ENCODE measurements around the gene RNF220.

Gene RNF220

DNA sequence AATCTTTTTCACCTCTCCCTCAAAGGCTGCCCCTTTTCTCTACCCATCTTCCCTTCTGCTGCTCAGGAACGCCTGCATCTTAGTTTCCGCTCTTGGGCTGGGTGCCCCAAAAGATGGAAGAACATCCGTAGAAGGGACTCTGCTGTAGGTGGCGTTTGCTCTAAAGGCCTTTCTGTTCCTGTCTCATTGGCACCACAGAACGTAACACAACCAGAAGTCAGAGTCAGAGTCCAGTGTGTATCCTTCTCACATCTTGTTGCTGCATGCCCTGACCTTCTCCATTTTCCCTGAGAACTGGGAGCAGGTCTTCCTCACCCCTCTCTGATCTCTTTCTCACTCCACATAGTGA, 103.3 kb downstream of the RNF220 start:
- no peak for TF ChIP-seq ZFX (IDR thresholded peaks at IDR 0.05)
- TF ChIP-seq, protein P1, sequence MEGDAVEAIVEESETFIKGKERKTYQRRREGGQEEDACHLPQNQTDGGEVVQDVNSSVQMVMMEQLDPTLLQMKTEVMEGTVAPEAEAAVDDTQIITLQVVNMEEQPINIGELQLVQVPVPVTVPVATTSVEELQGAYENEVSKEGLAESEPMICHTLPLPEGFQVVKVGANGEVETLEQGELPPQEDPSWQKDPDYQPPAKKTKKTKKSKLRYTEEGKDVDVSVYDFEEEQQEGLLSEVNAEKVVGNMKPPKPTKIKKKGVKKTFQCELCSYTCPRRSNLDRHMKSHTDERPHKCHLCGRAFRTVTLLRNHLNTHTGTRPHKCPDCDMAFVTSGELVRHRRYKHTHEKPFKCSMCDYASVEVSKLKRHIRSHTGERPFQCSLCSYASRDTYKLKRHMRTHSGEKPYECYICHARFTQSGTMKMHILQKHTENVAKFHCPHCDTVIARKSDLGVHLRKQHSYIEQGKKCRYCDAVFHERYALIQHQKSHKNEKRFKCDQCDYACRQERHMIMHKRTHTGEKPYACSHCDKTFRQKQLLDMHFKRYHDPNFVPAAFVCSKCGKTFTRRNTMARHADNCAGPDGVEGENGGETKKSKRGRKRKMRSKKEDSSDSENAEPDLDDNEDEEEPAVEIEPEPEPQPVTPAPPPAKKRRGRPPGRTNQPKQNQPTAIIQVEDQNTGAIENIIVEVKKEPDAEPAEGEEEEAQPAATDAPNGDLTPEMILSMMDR (conservative IDR thresholded peaks at IDR 0.05): no peak
- no peak overlapping the region for H3K27ac ChIP-seq

DNA sequence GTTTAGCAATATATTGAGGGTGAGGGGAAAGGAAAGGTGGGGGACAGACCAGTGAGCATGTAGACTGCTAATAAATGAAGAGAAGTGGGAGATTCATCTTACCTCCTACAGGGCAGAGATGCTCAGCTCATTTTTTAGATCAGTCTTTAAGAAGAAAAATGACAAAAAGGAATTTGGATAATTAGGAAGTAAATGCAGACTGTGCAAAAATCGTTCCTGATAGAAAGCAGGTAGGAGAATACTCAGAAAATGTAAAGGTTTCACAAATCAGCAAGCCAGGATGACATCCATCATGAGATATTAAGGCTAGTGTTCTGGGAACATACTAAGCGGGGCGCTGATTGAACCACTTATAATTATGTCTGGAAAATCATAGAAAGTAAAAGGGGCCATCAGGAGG, 106.3 kb downstream of the RNF220 start:
- TF ChIP-seq, protein P1 (conservative IDR thresholded peaks at IDR 0.05): no peak
- TF ChIP-seq ZFX (IDR thresholded peaks at IDR 0.05): no peak
- no peak overlapping the region for H3K27ac ChIP-seq

DNA sequence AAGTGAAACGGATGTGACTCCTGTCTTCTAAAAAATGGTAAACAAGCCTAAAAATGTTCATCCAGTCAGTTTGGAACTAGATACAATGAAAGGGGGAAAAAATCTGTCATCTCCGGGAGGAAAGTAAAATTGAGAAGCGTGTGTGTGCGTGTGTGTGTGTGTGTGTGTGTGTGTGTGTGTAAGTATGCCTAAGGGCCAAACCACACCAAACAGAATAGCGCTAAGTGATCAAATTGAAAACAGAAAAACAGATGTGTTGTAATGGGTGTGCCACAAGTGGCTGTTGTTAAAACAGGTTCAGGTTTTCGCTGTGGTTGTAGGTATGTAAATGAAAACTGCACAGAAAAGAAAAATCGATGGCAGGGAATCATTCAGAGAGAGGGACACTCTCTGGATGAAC, 106.7 kb downstream of the RNF220 start:
- TF ChIP-seq, protein P1 (conservative IDR thresholded peaks at IDR 0.05): no peak
- no peak for TF ChIP-seq ZFX (IDR thresholded peaks at IDR 0.05)
- no peak overlapping the region for H3K27ac ChIP-seq

DNA sequence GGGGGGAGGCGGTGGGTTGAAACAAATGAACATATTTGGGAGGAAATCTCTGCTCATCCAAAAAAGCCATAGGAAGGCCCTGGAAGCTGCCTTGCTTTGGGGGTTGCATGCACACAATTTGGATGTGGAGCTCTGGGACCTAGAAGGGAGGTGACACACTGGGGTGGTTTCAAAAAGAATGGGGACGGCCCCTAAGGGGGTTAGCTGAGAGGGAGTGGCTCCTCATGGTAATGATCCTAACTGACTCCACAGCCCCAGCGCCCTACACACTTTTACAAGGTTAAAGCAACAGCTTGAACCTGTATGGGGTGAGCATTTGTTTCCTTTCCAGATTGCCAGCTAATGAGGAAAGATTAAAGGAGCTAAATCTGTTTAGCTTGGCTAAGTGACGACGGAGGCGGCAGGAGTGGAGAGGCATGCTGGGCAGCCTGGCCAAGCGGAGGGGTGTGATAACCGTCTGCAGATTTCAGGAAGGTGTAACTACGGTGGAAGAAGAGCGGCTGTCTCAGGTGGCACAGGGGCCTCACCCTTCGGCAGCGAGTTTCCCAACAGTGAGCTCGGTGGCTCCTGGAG, 107.3 kb downstream of the RNF220 start:
- TF ChIP-seq, protein P1 (conservative IDR thresholded peaks at IDR 0.05): no peak
- no peak for TF ChIP-seq ZFX (IDR thresholded peaks at IDR 0.05)
- H3K27ac ChIP-seq: no peak overlapping the region

DNA sequence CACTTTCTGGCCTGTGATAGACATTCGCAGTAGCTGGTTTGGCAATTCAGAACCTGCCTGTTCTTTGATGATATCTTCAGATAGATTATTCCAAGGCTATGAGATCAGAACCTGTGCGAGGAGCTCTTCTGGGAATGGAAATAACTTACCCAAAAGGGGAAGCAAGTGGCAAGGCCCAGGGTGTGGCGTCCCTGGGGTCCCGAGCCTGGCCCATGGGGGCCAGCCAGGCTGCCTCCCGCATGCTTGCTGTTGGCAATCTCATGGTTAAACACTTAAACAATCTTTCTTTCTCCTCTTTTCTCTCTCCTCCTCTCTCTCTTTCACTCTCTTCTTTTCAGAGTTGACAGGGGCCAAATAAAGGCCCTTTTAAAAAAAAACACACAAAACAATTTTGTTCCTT, 108.1 kb downstream of the RNF220 start:
- no peak overlapping the region for H3K27ac ChIP-seq
- TF ChIP-seq ZFX (IDR thresholded peaks at IDR 0.05): no peak
- TF ChIP-seq, protein P1 (conservative IDR thresholded peaks at IDR 0.05): no peak

DNA sequence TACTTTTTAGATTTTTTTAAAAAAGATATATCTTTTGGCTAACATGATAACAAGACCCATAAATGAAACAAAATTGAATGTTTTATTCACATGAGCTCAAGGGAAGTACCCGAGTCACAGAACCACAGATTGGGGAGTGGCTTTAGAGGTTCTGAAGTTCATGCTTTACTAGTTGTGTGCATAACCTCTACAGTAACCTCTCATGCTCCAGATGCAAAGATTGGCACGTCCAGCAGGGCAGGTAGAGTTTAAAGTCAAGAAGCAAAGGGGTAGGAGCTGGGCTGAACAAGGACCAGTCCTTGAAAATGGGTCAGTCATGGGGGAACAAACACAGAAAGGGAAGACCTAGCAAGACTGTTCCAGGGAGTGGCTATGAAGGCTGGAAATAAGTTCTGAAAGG, 109.6 kb downstream of the RNF220 start:
- TF ChIP-seq, protein P1 (conservative IDR thresholded peaks at IDR 0.05): no peak
- no peak for TF ChIP-seq ZFX (IDR thresholded peaks at IDR 0.05)
- no peak overlapping the region for H3K27ac ChIP-seq

DNA sequence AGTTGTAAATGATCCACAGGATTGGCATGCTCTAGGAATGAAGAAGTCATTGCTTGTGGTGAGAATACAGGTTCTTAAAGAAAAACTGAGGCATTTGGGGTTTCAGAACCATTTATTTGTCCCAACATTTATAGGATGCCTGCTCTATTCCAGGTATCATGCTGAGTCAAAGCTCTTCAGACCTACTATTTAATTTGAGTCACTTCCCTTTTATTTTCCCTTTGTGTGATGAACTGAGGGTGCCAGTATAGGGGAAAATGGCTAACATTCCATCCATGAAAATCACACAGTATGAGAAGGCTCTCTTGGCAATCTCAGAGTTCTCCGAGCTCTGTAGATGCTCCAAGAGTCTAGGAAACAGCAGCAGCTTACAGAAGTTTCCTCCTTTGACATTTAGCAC, 110.4 kb downstream of the RNF220 start:
- H3K27ac ChIP-seq: no peak overlapping the region
- TF ChIP-seq, protein P1 (conservative IDR thresholded peaks at IDR 0.05): no peak
- no peak for TF ChIP-seq ZFX (IDR thresholded peaks at IDR 0.05)

All from C4-2B (cell line).